Glutamatergic neuron (in vitro differentiated cells): ENCODE results near the gene PRKG1. TPM values are rescaled to one million over a fixed set of nuclear protein-coding genes. Genes with fewer than 3 reads are reported as not detected.

ENCODE experiments used
- DNase-seq: peaks from one replicate; pipeline ENCODE4 v3.0.0; 2022
- H3K27ac Mint-ChIP-seq: one replicate; pipeline ENCODE4 v1.8.0; 2020; ENCODE audit warnings: mild to moderate bottlenecking, mixed read lengths, inconsistent platforms; ENCODE audit not compliant: unreplicated experiment
- H3K27me3 Mint-ChIP-seq: one replicate; pipeline ENCODE4 v1.8.0; 2020; ENCODE audit warnings: mild to moderate bottlenecking, moderate library complexity, mixed read lengths, inconsistent platforms; ENCODE audit not compliant: unreplicated experiment
- H3K36me3 Mint-ChIP-seq: one replicate; pipeline ENCODE4 v1.8.0; 2020; ENCODE audit warnings: mild to moderate bottlenecking, mixed read lengths, inconsistent platforms; ENCODE audit not compliant: unreplicated experiment
- H3K4me1 Mint-ChIP-seq: one replicate; pipeline ENCODE4 v1.8.0; 2020; ENCODE audit warnings: mild to moderate bottlenecking, low read depth, mixed read lengths, inconsistent platforms; ENCODE audit not compliant: unreplicated experiment
- H3K4me3 Mint-ChIP-seq: one replicate; pipeline ENCODE4 v1.8.0; 2020; ENCODE audit warnings: mild to moderate bottlenecking, mixed read lengths, inconsistent platforms; ENCODE audit not compliant: unreplicated experiment
- H3K9me3 Mint-ChIP-seq: one replicate; pipeline ENCODE4 v1.8.0; 2020; ENCODE audit warnings: mild to moderate bottlenecking, moderate library complexity, mixed read lengths, inconsistent platforms; ENCODE audit not compliant: unreplicated experiment
- CTCF ChIP-seq: fragments of 200-600 bp; sonication (generic); IDR thresholded peaks from one replicate; pipeline ENCODE4 v1.5.0; 2021; ENCODE audit not compliant: partially characterized antibody, unreplicated experiment
- total RNA-seq: library from RNA; stranded (reverse); fragmentation: NEBNext Ultra II Directional; extraction: Animal tissue kit (Norgen Biotek cat#: 25700); gene quantifications from one replicate; pipeline ENCODE4 v1.2.1, GENCODE V29; 2021; ENCODE audit not compliant: unreplicated experiment

The PRKG1 gene
- total RNA-seq, 1 donor from 2014 or later = 52.7 TPM

GRCh38 chr10:52322323-52322722 lies 1248.0 kb downstream of the PRKG1 start:
- H3K9me3 Mint-ChIP-seq = no peaks in the 10 kb centered on the region

GRCh38 chr10:52322936-52323335 lies 1248.6 kb downstream of the PRKG1 start:
- DNase-seq = no peak
- no peaks in the 10 kb centered on the region for H3K9me3 Mint-ChIP-seq
- H3K4me3 Mint-ChIP-seq = no peak overlapping the region
- H3K36me3 Mint-ChIP-seq = no peaks in the 10 kb centered on the region
- no peaks in the 10 kb centered on the region for H3K4me1 Mint-ChIP-seq
- no peak overlapping the region for H3K27ac Mint-ChIP-seq
- no peaks in the 10 kb centered on the region for H3K27me3 Mint-ChIP-seq
- no peak for TF ChIP-seq CTCF

More at GRCh38 chr10:52322323-52322722, 1248.0 kb downstream of the PRKG1 start:
- H3K27me3 Mint-ChIP-seq = no peaks in the 10 kb centered on the region
- no peak overlapping the region for H3K4me3 Mint-ChIP-seq
- DNase-seq = no peak
- no peaks in the 10 kb centered on the region for H3K36me3 Mint-ChIP-seq
- TF ChIP-seq CTCF = no peak
- H3K4me1 Mint-ChIP-seq = no peaks in the 10 kb centered on the region
- H3K27ac Mint-ChIP-seq = no peak overlapping the region

- no peak for DNase-seq
- Mint-ChIP-seq H3K9me3 (no peaks in the 10 kb centered on the region), H3K27me3 (no peaks in the 10 kb centered on the region), H3K4me3 (no peak overlapping the region), H3K4me1 (no peaks in the 10 kb centered on the region), H3K27ac (no peak overlapping the region), H3K36me3 (no peaks in the 10 kb centered on the region)
- TF ChIP-seq CTCF = no peak
Measured at GRCh38 chr10:52326382-52326781, 1252.1 kb downstream of the PRKG1 start.

- no peak for DNase-seq
- TF ChIP-seq CTCF = no peak
- no peaks in the 10 kb centered on the region for H3K36me3 Mint-ChIP-seq
- H3K9me3 Mint-ChIP-seq = no peaks in the 10 kb centered on the region
- H3K27me3 Mint-ChIP-seq = peaks cover 2% of the 10 kb centered on the region
- H3K4me1 Mint-ChIP-seq = peaks cover 3% of the 10 kb centered on the region
- no peak overlapping the region for H3K4me3 Mint-ChIP-seq
- no peak overlapping the region for H3K27ac Mint-ChIP-seq
Measured at GRCh38 chr10:52331638-52332364, 1257.5 kb downstream of the PRKG1 start.

- no peaks in the 10 kb centered on the region for H3K36me3 Mint-ChIP-seq
- no peak overlapping the region for H3K4me3 Mint-ChIP-seq
- no peaks in the 10 kb centered on the region for H3K9me3 Mint-ChIP-seq
- H3K27ac Mint-ChIP-seq = no peak overlapping the region
- H3K27me3 Mint-ChIP-seq = peaks cover 2% of the 10 kb centered on the region
- peaks cover 3% of the 10 kb centered on the region for H3K4me1 Mint-ChIP-seq
- TF ChIP-seq CTCF = no peak
- DNase-seq = no peak
Measured at GRCh38 chr10:52332815-52333214, 1258.5 kb downstream of the PRKG1 start.
